ENCODE results near the gene GTSF1L.

Gene GTSF1L

GRCh38 chr20:43715511-43715910 is 11.3 kb downstream of the GTSF1L start:
- DNase-seq = no peak

GRCh38 chr20:43715044-43715443 is 11.8 kb downstream of the GTSF1L start:
- no peak for DNase-seq

GRCh38 chr20:43711098-43711654 is 15.6 kb downstream of the GTSF1L start:
- DNase-seq = no peak

GRCh38 chr20:43710370-43711044 is 16.3 kb downstream of the GTSF1L start:
- DNase-seq = no peak

GRCh38 chr20:43702502-43702901 is 24.3 kb downstream of the GTSF1L start:
- DNase-seq = no peak

GRCh38 chr20:43700627-43701026 is 26.2 kb downstream of the GTSF1L start:
- no peak for DNase-seq

GRCh38 chr20:43699941-43700565 is 26.7 kb downstream of the GTSF1L start:
- DNase-seq = no peak

GRCh38 chr20:43695571-43695970 is 31.2 kb downstream of the GTSF1L start:
- no peak for DNase-seq

GRCh38 chr20:43694763-43695162 is 32.0 kb downstream of the GTSF1L start:
- DNase-seq = no peak

- peak in 2 of 4 experiments; percentile 5 to 14 for DNase-seq
Observed at GRCh38 chr20:43691928-43692524, 34.8 kb downstream of the GTSF1L start.

GRCh38 chr20:43690943-43691598 is 35.7 kb downstream of the GTSF1L start:
- no peak for DNase-seq

- no peak for DNase-seq
Observed at GRCh38 chr20:43689165-43689564, 37.6 kb downstream of the GTSF1L start.

- no peak for DNase-seq
Observed at GRCh38 chr20:43686820-43687219, 40.0 kb downstream of the GTSF1L start.

- DNase-seq = no peak
Observed at GRCh38 chr20:43682446-43682845, 44.4 kb downstream of the GTSF1L start.

GRCh38 chr20:43681991-43682410 is 44.8 kb downstream of the GTSF1L start:
- DNase-seq = no peak

GRCh38 chr20:43681468-43681942 is 45.3 kb downstream of the GTSF1L start:
- no peak for DNase-seq

GRCh38 chr20:43680981-43681380 is 45.8 kb downstream of the GTSF1L start:
- DNase-seq = no peak

GRCh38 chr20:43676368-43676767 is 50.4 kb downstream of the GTSF1L start:
- DNase-seq = no peak
